Right lobe of liver (tissue), 4 donors: ENCODE results near the gene CST11.

Experiments used
- CTCF ChIP-seq, 4 donors: fragments of 200-600 bp in 3 of 4; fragments of 450-650 bp in 1 of 4; IDR thresholded peaks; one replicate each; pipeline versions ENCODE4 v1.5.1 to v1.8.0; 2016 to 2022; ENCODE audit warnings: antibody characterized with exemption in 4 of 4, mild to moderate bottlenecking in 2 of 4
- POLR2A ChIP-seq: fragments of 450-650 bp; IDR thresholded peaks from one replicate; pipeline ENCODE4 v1.6.1; 2017; ENCODE audit warnings: antibody characterized with exemption, mild to moderate bottlenecking
- donor health status: DM: no; HTN: no; CAD: no.
- donor health status: DM: no; HTN: no; CAD: no.
- donor health status: DM: no; HTN: yes; CAD: no.

- no peak for TF ChIP-seq CTCF (IDR thresholded peaks at IDR 0.05)
- no peak for TF ChIP-seq POLR2A
Measured at GRCh38 chr20:23459461-23460150, 6.9 kb upstream of the CST11 start.
